H1 (cell line): ENCODE measurements around the gene MKRN2OS. TPM values are rescaled to one million over a fixed set of nuclear protein-coding genes. Genes with fewer than 3 reads are reported as not detected.

ENCODE experiments used
- CTCF ChIA-PET: fragments of 300-600 bp; sonication (Branson Sonifier 250); formaldehyde crosslinking; loops from one replicate; lab custom pipeline; 2021; ENCODE audit not compliant: partially characterized antibody; lab: Charles Lee
- POLR2A ChIA-PET: fragments of 300-600 bp; sonication (Branson Sonifier 250); formaldehyde crosslinking; loops from one replicate; lab custom pipeline; 2021; ENCODE audit warnings: inconsistent platforms; ENCODE audit not compliant: partially characterized antibody; lab: Charles Lee
- DNase-seq, 2 experiments: peaks; one replicate each; pipeline versions ENCODE4 v3.0.0 to v3.0.0-alpha.2; 2010 to 2022; ENCODE audit warnings: low spot score in 2 of 2, low read depth in 1 of 2, mixed read lengths in 1 of 2
- FAIRE-seq: peaks from 2 replicates; lab custom pipeline; 2011; peaks lifted over from hg19 to GRCh38; lab: Jason Lieb, UNC
- H2AFZ ChIP-seq: 2 replicates; pipeline ENCODE4 v1.8.1; 2012; ENCODE audit warnings: low read length, inconsistent platforms
- H2AK5ac ChIP-seq: 2 replicates; pipeline ENCODE4 v1.6.1; 2013; ENCODE audit warnings: low read depth, low read length
- H2BK120ac ChIP-seq: replicated peaks from 2 replicates; pipeline ENCODE3; 2013; ENCODE audit warnings: low read depth, low read length, inconsistent platforms
- H2BK12ac ChIP-seq: 2 replicates; pipeline ENCODE4 v1.6.1; 2013; ENCODE audit warnings: low read depth, low read length
- H2BK15ac ChIP-seq: 2 replicates; pipeline ENCODE4 v1.6.1; 2013; ENCODE audit warnings: low read length
- H2BK20ac ChIP-seq: 2 replicates; pipeline ENCODE4 v1.6.1; 2013; ENCODE audit warnings: low read length
- H2BK5ac ChIP-seq: 2 replicates; pipeline ENCODE4 v1.6.1; 2013; ENCODE audit warnings: low read depth, low read length
- H3K14ac ChIP-seq: 2 replicates; pipeline ENCODE4 v1.6.1; 2013; ENCODE audit warnings: inconsistent platforms; ENCODE audit not compliant: insufficient read length
- H3K18ac ChIP-seq: 2 replicates; pipeline ENCODE4 v1.6.1; 2013; ENCODE audit warnings: low read length; ENCODE audit errors: extremely low read depth
- H3K23ac ChIP-seq: 2 replicates; pipeline ENCODE4 v1.6.1; 2013; ENCODE audit warnings: inconsistent platforms; ENCODE audit not compliant: insufficient read length
- H3K23me2 ChIP-seq: 2 replicates; pipeline ENCODE4 v1.6.1; 2013; ENCODE audit warnings: low read depth, low read length
- H3K27ac ChIP-seq: 2 replicates; pipeline ENCODE4 v1.6.1; 2011; ENCODE audit warnings: low read depth, low read length, inconsistent platforms
- H3K27me3 ChIP-seq, 4 experiments: replicated peaks in 1 of 4; 1 replicate in 1 of 4; 2 replicates in 3 of 4; pipeline versions ENCODE4 v1.6.1 to v1.8.1; 2011 to 2013; ENCODE audit warnings: low read length in 3 of 4, mild to moderate bottlenecking in 3 of 4, inconsistent platforms in 2 of 4, mixed read lengths in 2 of 4, moderate library complexity in 1 of 4; ENCODE audit not compliant: control insufficient read depth in 3 of 4, insufficient read depth in 3 of 4; ENCODE audit errors: extremely low read depth in 1 of 4
- H3K36me3 ChIP-seq, 4 experiments: 2 replicates each; pipeline versions ENCODE4 v1.6.1 to v1.8.1; 2011 to 2013; ENCODE audit warnings: mild to moderate bottlenecking in 4 of 4, low read length in 3 of 4, moderate library complexity in 2 of 4, control low read depth in 1 of 4, inconsistent platforms in 1 of 4; ENCODE audit not compliant: insufficient read depth in 4 of 4, control insufficient read depth in 2 of 4
- H3K4ac ChIP-seq: replicated peaks from 2 replicates; pipeline ENCODE3; 2013; ENCODE audit warnings: low read length, low read depth, mixed read lengths, inconsistent platforms; ENCODE audit not compliant: insufficient read length
- H3K4me1 ChIP-seq, 4 experiments: replicated peaks in 1 of 4; 1 replicate in 1 of 4; 2 replicates in 3 of 4; pipeline versions ENCODE4 v1.6.1 to v1.8.1; 2011 to 2013; ENCODE audit warnings: low read length in 3 of 4, inconsistent platforms in 2 of 4, mixed read lengths in 1 of 4; ENCODE audit not compliant: insufficient read depth in 4 of 4, control insufficient read depth in 3 of 4
- H3K4me2 ChIP-seq, 2 experiments: 2 replicates each; pipeline versions ENCODE4 v1.6.1 to v1.8.1; 2011 to 2013; ENCODE audit warnings: low read depth in 2 of 2, low read length in 2 of 2, control low read depth in 1 of 2, inconsistent platforms in 1 of 2, mild to moderate bottlenecking in 1 of 2; ENCODE audit not compliant: insufficient read depth in 1 of 2
- H3K4me3 ChIP-seq, 4 experiments: fragments of 200-600, 300-600 bp in 1 of 4; sonication (generic), shearing (Covaris generic), sonication (Bioruptor Twin) in 1 of 4; 2 replicates each; pipeline versions ENCODE4 v1.5.1 to v1.8.1; 2011 to 2016; ENCODE audit warnings: low read length in 4 of 4, low read depth in 3 of 4, control low read depth in 2 of 4, inconsistent platforms in 2 of 4, mild to moderate bottlenecking in 2 of 4, mixed read lengths in 1 of 4, moderate library complexity in 1 of 4; ENCODE audit not compliant: insufficient read depth in 2 of 4; ENCODE audit errors: extremely low read depth in 1 of 4
- H3K56ac ChIP-seq: replicated peaks from 2 replicates; pipeline ENCODE3; 2013; ENCODE audit warnings: low read depth, mild to moderate bottlenecking, mixed read lengths, low read length, inconsistent platforms; ENCODE audit not compliant: insufficient read length
- H3K79me1 ChIP-seq: 2 replicates; pipeline ENCODE4 v1.6.1; 2013; ENCODE audit warnings: low read depth, low read length, control low read depth
- H3K79me2 ChIP-seq, 2 experiments: 2 replicates each; pipeline versions ENCODE4 v1.6.1 to v1.8.1; 2012 to 2013; ENCODE audit warnings: low read length in 2 of 2, mild to moderate bottlenecking in 2 of 2, inconsistent platforms in 1 of 2; ENCODE audit not compliant: insufficient read depth in 2 of 2, control insufficient read depth in 1 of 2
- H3K9ac ChIP-seq, 4 experiments: replicated peaks in 1 of 4; 1 replicate in 1 of 4; 2 replicates in 3 of 4; pipeline versions ENCODE4 v1.6.1 to v1.8.1; 2011 to 2013; ENCODE audit warnings: low read depth in 3 of 4, low read length in 3 of 4, control low read depth in 2 of 4, mild to moderate bottlenecking in 2 of 4, moderate library complexity in 2 of 4, inconsistent platforms in 1 of 4; ENCODE audit errors: extremely low read depth in 1 of 4
- H3K9me3 ChIP-seq, 2 experiments: 2 replicates each; pipeline versions ENCODE4 v1.6.1 to v1.8.1; 2012 to 2013; ENCODE audit warnings: mild to moderate bottlenecking in 2 of 2, moderate library complexity in 2 of 2, control low read depth in 1 of 2, inconsistent platforms in 1 of 2, low read depth in 1 of 2, low read length in 1 of 2, mixed read lengths in 1 of 2; ENCODE audit not compliant: insufficient read depth in 2 of 2
- H4K20me1 ChIP-seq, 2 experiments: replicated peaks in 1 of 2; 2 replicates each; pipeline versions ENCODE3 to v1.8.1; 2011 to 2013; ENCODE audit warnings: inconsistent platforms in 2 of 2, low read length in 2 of 2, mild to moderate bottlenecking in 1 of 2; ENCODE audit not compliant: insufficient read depth in 2 of 2, control insufficient read depth in 1 of 2
- H4K5ac ChIP-seq: 2 replicates; pipeline ENCODE4 v1.6.1; 2013; ENCODE audit warnings: low read length, low read depth, mixed read lengths, inconsistent platforms; ENCODE audit not compliant: insufficient read length
- H4K8ac ChIP-seq: 2 replicates; pipeline ENCODE4 v1.8.0; 2013; ENCODE audit warnings: mild to moderate bottlenecking, moderate library complexity, low read length, inconsistent platforms; ENCODE audit not compliant: insufficient read depth; ENCODE audit errors: extremely low read depth
- H4K91ac ChIP-seq: replicated peaks from 2 replicates; pipeline ENCODE3; 2013; ENCODE audit warnings: low read length, mixed read lengths, inconsistent platforms; ENCODE audit not compliant: insufficient read length
- CBX5 ChIP-seq: fragments of 300-800, 300-1000 bp; sonication (generic); IDR thresholded peaks from 2 replicates; pipeline ENCODE4 v1.7.1; 2016; ENCODE audit warnings: antibody characterized with exemption, low read length, low read depth
- CTCF ChIP-seq, 3 experiments: IDR thresholded peaks; 1 replicate in 2 of 3; 2 replicates in 1 of 3; pipeline versions ENCODE4 v1.5.1 to v1.6.1; 2011; ENCODE audit warnings: low read length in 3 of 3, mild to moderate bottlenecking in 3 of 3, inconsistent platforms in 2 of 3, low read depth in 1 of 3, moderate library complexity in 1 of 3; ENCODE audit not compliant: insufficient read depth in 1 of 3; ENCODE audit errors: control extremely low read depth in 1 of 3
- POLR2AphosphoS5 ChIP-seq: IDR thresholded peaks from 2 replicates; pipeline ENCODE4 v1.6.1; 2011; ENCODE audit warnings: low read depth, low read length
- WGBS, 2 experiments: shearing (Covaris generic) in 1 of 2; methylation state at CpG; one replicate each; pipeline versions ENCODE4 v1.1.6 to v1.1.7; 2013 to 2015; ENCODE audit warnings: low lambda C conversion rate in 2 of 2, mixed read lengths in 2 of 2, inconsistent platforms in 1 of 2, low coverage in 1 of 2, missing lambda C conversion rate in 1 of 2; ENCODE audit not compliant: insufficient replicate concordance in 2 of 2, insufficient coverage in 1 of 2, insufficient read length in 1 of 2; ENCODE audit errors: extremely low coverage in 1 of 2, missing lambda C conversion rate in 1 of 2; 5-methylcytosine and 5-hydroxymethylcytosine counted together
- polyA plus RNA-seq, 7 experiments: library from polyadenylated mRNA; depleted of rRNA in 3 of 7; stranded (reverse) in 5 of 7; unstranded in 2 of 7; fragments of >200 nt in 5 of 7; fragments of 200-250 nt in 2 of 7; gene quantifications; 1 replicate in 5 of 7; 2 replicates in 1 of 7; 4 replicates in 1 of 7; pipeline versions ENCODE4 v1.2.1 to v1.2.3, GENCODE V29; 2011 to 2013; ENCODE audit warnings: missing spikeins in 2 of 7, mixed read lengths in 2 of 7
- total RNA-seq: library from RNA; stranded (reverse); fragmentation: NEBNext Ultra II Directional; extraction: Animal tissue kit (Norgen Biotek cat#: 25700); gene quantifications from 2 replicates; pipeline ENCODE4 v1.2.1, GENCODE V29; 2021
- TF ChIP-seq, protein P1 (sequence below): IDR thresholded peaks from 2 replicates; pipeline ENCODE4 v1.6.1; 2012; ENCODE audit warnings: inconsistent platforms

MKRN2OS gene
- total and polyA plus RNA-seq, 2 of the 8 experiments (the other 6 are each of a cell fraction or from before 2014, with no cell fraction given), result 0.15 to 0.41 TPM

DNA sequence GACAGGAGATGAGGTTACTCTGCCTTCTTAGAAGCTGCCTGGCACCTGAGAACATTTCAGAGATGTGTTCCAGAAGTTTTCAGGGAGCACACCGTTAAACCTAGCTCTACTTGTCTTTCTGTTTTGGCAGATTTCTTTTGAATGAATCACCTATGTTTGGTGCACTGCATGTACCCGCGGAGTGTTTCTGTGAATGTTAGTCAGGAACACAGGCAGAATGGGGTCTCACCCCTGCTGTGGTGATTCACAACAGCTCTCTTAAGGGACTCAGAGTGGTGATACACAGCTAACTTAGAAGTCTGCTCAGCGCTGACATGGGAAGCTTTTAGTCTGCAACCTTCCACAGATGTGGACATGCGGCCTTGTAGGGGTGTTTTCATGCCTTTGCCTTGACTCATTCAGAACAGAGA is 37.0 kb downstream of the MKRN2OS start:
- no peak for FAIRE-seq
- H2BK12ac ChIP-seq, result no peak overlapping the region
- no peaks in the 10 kb centered on the region for H3K79me2 ChIP-seq
- no peak overlapping the region for H2AK5ac ChIP-seq
- no peak overlapping the region for H2BK120ac ChIP-seq
- no peak overlapping the region for H2BK15ac ChIP-seq
- no peaks in the 10 kb centered on the region for H3K79me1 ChIP-seq
- H3K14ac ChIP-seq, result no peak overlapping the region
- H3K36me3 ChIP-seq, result peaks cover 6 to 43% (median 20%) of the 10 kb centered on the region in 4 experiments
- H3K9ac ChIP-seq, result no peak overlapping the region
- no peak overlapping the region for H2BK5ac ChIP-seq
- H3K4me1 ChIP-seq, result no peaks in the 10 kb centered on the region
- no peak overlapping the region for H4K91ac ChIP-seq
- ChIA-PET POLR2A (interaction anchor here (0.6 to 3.0 kb wide), 5 partner anchors 9 to 111 kb away, joined by 3 to 9 read pairs (median 3); no protein-coding TSS in a partner anchor), CTCF (interaction anchor here (0.7 to 5.1 kb wide), 5 partner anchors 13 to 442 kb away, joined by 3 to 32 read pairs (median 3); no protein-coding TSS in a partner anchor)
- no peak for DNase-seq
- no peak overlapping the region for H4K5ac ChIP-seq
- no peak overlapping the region for H3K18ac ChIP-seq
- H4K8ac ChIP-seq, result no peak overlapping the region
- no peak overlapping the region for H2AFZ ChIP-seq
- WGBS, 2 experiments, result 91% methylated on average over 5 of the region's 5 CpGs; no CpG with 5 or more reads in 1 of the 2 experiments
- no peak overlapping the region for H3K4me3 ChIP-seq
- no peak overlapping the region for H2BK20ac ChIP-seq
- no peak overlapping the region for H3K4ac ChIP-seq
- no peaks in the 10 kb centered on the region for H3K9me3 ChIP-seq
- no peaks in the 10 kb centered on the region for H4K20me1 ChIP-seq
- H3K23me2 ChIP-seq, result no peaks in the 10 kb centered on the region
- no peak overlapping the region for H3K23ac ChIP-seq
- H3K56ac ChIP-seq, result no peak overlapping the region
- H3K27ac ChIP-seq, result no peak overlapping the region
- H3K4me2 ChIP-seq, result no peak overlapping the region
- no peaks in the 10 kb centered on the region for H3K27me3 ChIP-seq
- TF ChIP-seq POLR2AphosphoS5 (no peak), CTCF (IDR thresholded peaks at IDR 0.05; ENCODE audit: control extremely low read depth in 1 of 3, insufficient read depth in 1 of 3, low read depth in 1 of 3, low read length in 3 of 3) (no peak), CBX5 (no peak)
- TF ChIP-seq, protein P1, sequence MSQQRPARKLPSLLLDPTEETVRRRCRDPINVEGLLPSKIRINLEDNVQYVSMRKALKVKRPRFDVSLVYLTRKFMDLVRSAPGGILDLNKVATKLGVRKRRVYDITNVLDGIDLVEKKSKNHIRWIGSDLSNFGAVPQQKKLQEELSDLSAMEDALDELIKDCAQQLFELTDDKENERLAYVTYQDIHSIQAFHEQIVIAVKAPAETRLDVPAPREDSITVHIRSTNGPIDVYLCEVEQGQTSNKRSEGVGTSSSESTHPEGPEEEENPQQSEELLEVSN, result no peak
